ENCODE measurements around the gene ABCG2.

The ABCG2 gene

DNA sequence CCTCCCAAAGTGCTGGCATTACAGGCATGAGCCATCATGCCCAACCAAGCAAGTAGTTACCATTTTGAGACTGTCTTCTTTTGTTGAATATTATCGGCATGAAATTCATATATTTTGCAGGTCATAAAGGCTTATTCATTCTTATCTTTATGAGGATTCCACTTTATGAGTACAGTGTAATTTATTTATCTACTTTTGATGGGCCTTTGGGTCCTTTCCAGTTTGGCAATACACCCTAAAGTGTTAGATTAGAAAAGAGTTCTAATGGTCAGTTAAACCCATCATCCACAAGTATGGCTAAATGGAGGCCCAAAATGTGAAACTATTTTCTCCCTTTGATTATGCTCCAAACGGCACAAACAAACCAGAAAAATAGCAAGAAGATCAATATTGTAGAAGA lies 10.9 kb upstream of the ABCG2 start:
- no peak overlapping the region for H3K9ac ChIP-seq
- no peak overlapping the region for H3K4me2 ChIP-seq
- H2AFZ ChIP-seq (ENCODE audit: low read depth), result no peak overlapping the region
- no peaks in the 10 kb centered on the region for H4K20me1 ChIP-seq (ENCODE audit: insufficient read depth)
- no peak overlapping the region for H3K27ac ChIP-seq
- no peaks in the 10 kb centered on the region for H3K27me3 ChIP-seq (ENCODE audit: insufficient read depth, low read depth)
- H3K36me3 ChIP-seq (ENCODE audit: insufficient read depth), result no peaks in the 10 kb centered on the region
- peaks cover 14% of the 10 kb centered on the region for H3K4me1 ChIP-seq (ENCODE audit: low read depth, poor library complexity, severe bottlenecking)
- TF ChIP-seq, protein P1, sequence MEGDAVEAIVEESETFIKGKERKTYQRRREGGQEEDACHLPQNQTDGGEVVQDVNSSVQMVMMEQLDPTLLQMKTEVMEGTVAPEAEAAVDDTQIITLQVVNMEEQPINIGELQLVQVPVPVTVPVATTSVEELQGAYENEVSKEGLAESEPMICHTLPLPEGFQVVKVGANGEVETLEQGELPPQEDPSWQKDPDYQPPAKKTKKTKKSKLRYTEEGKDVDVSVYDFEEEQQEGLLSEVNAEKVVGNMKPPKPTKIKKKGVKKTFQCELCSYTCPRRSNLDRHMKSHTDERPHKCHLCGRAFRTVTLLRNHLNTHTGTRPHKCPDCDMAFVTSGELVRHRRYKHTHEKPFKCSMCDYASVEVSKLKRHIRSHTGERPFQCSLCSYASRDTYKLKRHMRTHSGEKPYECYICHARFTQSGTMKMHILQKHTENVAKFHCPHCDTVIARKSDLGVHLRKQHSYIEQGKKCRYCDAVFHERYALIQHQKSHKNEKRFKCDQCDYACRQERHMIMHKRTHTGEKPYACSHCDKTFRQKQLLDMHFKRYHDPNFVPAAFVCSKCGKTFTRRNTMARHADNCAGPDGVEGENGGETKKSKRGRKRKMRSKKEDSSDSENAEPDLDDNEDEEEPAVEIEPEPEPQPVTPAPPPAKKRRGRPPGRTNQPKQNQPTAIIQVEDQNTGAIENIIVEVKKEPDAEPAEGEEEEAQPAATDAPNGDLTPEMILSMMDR (conservative IDR thresholded peaks at IDR 0.05; ENCODE audit: low read depth, low read length), result no peak
- H3K4me3 ChIP-seq (IDR thresholded peaks at IDR 0.05; ENCODE audit: insufficient read depth, low read depth, low read length), result no peak overlapping the region
- no peaks in the 10 kb centered on the region for H3K79me2 ChIP-seq (ENCODE audit: insufficient read depth, low read depth)

DNA sequence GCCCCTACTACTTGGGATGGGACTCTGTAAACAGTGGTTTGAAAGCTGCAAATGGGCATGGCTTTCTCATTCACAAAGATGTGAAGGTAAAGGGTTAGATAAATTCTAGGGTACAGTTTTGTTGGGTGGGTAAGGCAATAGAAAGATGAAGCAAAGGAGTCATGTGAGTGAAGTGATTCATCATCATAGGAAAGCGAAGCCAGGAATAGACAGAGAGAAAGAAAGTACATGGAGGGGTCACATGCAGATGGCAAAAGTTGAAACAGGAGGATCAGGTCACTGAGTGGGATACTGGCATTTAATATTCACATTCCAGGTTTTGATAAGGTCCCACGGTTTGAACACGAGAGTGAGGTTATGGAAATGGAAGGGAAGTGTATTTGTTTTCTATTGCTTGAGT lies 8.2 kb upstream of the ABCG2 start:
- H3K4me3 ChIP-seq (IDR thresholded peaks at IDR 0.05; ENCODE audit: insufficient read depth, low read depth, low read length), result no peak overlapping the region
- H2AFZ ChIP-seq (ENCODE audit: low read depth), result no peak overlapping the region
- TF ChIP-seq, protein P1 (conservative IDR thresholded peaks at IDR 0.05; ENCODE audit: low read depth, low read length), result no peak
- H3K4me1 ChIP-seq (ENCODE audit: low read depth, poor library complexity, severe bottlenecking), result no peaks in the 10 kb centered on the region
- H3K27ac ChIP-seq, result no peak overlapping the region
- no peak overlapping the region for H3K4me2 ChIP-seq
- H4K20me1 ChIP-seq (ENCODE audit: insufficient read depth), result no peaks in the 10 kb centered on the region
- H3K79me2 ChIP-seq (ENCODE audit: insufficient read depth, low read depth), result no peaks in the 10 kb centered on the region
- H3K27me3 ChIP-seq (ENCODE audit: insufficient read depth, low read depth), result no peaks in the 10 kb centered on the region
- H3K9ac ChIP-seq, result no peak overlapping the region
- H3K36me3 ChIP-seq (ENCODE audit: insufficient read depth), result no peaks in the 10 kb centered on the region

DNA sequence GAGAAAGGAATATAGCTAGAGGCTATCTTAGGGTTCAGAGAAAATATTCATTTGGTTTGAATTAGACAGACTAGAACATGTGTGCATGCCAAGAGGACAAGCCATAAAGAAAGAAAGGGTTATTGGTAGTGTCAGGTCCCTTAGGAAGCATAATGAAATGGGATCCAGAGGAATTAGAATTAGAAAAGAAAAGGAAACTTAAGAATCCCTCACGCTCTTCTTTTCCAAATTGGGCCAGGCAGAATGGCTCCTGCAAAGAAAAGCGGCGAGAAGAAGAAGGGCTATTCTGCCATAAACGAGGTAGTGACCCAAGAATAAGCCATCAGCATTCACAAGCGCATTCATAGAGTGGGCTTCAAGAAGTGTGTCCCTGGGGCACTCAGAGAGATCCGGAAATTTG lies 4.9 kb upstream of the ABCG2 start:
- H3K36me3 ChIP-seq (ENCODE audit: insufficient read depth), result no peaks in the 10 kb centered on the region
- no peaks in the 10 kb centered on the region for H4K20me1 ChIP-seq (ENCODE audit: insufficient read depth)
- peaks cover 16% of the 10 kb centered on the region for H3K4me1 ChIP-seq (ENCODE audit: low read depth, poor library complexity, severe bottlenecking)
- H3K79me2 ChIP-seq (ENCODE audit: insufficient read depth, low read depth), result no peaks in the 10 kb centered on the region
- no peak overlapping the region for H3K27ac ChIP-seq
- no peak overlapping the region for H2AFZ ChIP-seq (ENCODE audit: low read depth)
- no peaks in the 10 kb centered on the region for H3K27me3 ChIP-seq (ENCODE audit: insufficient read depth, low read depth)
- no peak overlapping the region for H3K4me3 ChIP-seq (IDR thresholded peaks at IDR 0.05; ENCODE audit: insufficient read depth, low read depth, low read length)
- no peak overlapping the region for H3K9ac ChIP-seq
- no peak overlapping the region for H3K4me2 ChIP-seq
- TF ChIP-seq, protein P1 (conservative IDR thresholded peaks at IDR 0.05; ENCODE audit: low read depth, low read length), result no peak

DNA sequence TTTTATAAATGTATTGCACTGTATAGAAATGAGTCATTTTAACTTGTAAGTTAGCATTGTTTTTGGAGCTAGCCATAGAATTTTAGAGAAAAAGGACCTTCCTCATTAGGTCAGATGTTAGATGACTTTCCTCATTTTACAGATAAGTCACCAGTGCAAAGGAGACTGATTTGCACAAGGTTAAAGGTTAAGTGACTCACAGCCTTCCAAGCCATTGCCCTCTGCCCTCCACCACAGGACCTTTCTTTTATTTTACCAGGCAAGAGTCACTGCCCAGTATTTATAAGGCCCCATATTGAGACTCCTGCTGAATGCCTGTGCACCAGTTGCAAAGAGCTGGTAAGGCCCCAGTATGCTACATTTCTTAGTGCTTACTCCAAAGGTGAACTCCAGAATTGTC lies 4.2 kb upstream of the ABCG2 start:
- Histone ChIP-seq H2AFZ (ENCODE audit: low read depth) (no peak overlapping the region), H4K20me1 (ENCODE audit: insufficient read depth) (no peaks in the 10 kb centered on the region), H3K36me3 (ENCODE audit: insufficient read depth) (no peaks in the 10 kb centered on the region), H3K27me3 (ENCODE audit: insufficient read depth, low read depth) (no peaks in the 10 kb centered on the region), H3K4me3 (IDR thresholded peaks at IDR 0.05; ENCODE audit: insufficient read depth, low read depth, low read length) (no peak overlapping the region), H3K4me1 (ENCODE audit: low read depth, poor library complexity, severe bottlenecking) (peaks cover 21% of the 10 kb centered on the region), H3K9ac (no peak overlapping the region), H3K27ac (no peak overlapping the region), H3K4me2 (no peak overlapping the region), H3K79me2 (ENCODE audit: insufficient read depth, low read depth) (no peaks in the 10 kb centered on the region)
- TF ChIP-seq, protein P1 (conservative IDR thresholded peaks at IDR 0.05; ENCODE audit: low read depth, low read length), result no peak
